Measurements from ENCODE around the gene PFDN2. TPM values are rescaled to one million over a fixed set of nuclear protein-coding genes. Genes with fewer than 3 reads are reported as not detected.

The PFDN2 gene
- total and polyA plus RNA-seq, 2 of the 8 experiments (the other 6 are each of a cell fraction or from before 2014, with no cell fraction given), result 66.2 to 71.2 TPM

GRCh38 chr1:161111117-161111516 is 6.7 kb downstream of the PFDN2 start:
- no peaks in the 10 kb centered on the region for H3K9me3 ChIP-seq (ENCODE audit: insufficient read depth in 2 of 2, low read depth in 1 of 2, low read length in 1 of 2)
- H4K8ac ChIP-seq (ENCODE audit: extremely low read depth, insufficient read depth, low read length), result no peak overlapping the region
- H3K27me3 ChIP-seq (replicated peaks in 1 of 4; ENCODE audit: control insufficient read depth in 3 of 4, extremely low read depth in 1 of 4, insufficient read depth in 3 of 4, low read length in 3 of 4), result no peaks in the 10 kb centered on the region
- H3K36me3 ChIP-seq (ENCODE audit: control insufficient read depth in 2 of 4, insufficient read depth in 4 of 4, low read length in 3 of 4), result peaks cover 0 to 3% (median 0%) of the 10 kb centered on the region in 4 experiments; a peak in 1 of 8 replicates
- CTCF ChIA-PET (ENCODE audit: partially characterized antibody), result no interaction called here
- H3K4me1 ChIP-seq (replicated peaks in 1 of 4; ENCODE audit: control insufficient read depth in 3 of 4, insufficient read depth in 4 of 4, low read length in 3 of 4), result no peaks in the 10 kb centered on the region
- FAIRE-seq, result no peak
- H2AFZ ChIP-seq (ENCODE audit: low read length), result no peak overlapping the region
- no peak overlapping the region for H3K4ac ChIP-seq (replicated peaks; ENCODE audit: insufficient read length, low read depth, low read length)
- no peak overlapping the region for H2BK12ac ChIP-seq (ENCODE audit: low read depth, low read length)
- H2BK120ac ChIP-seq (replicated peaks; ENCODE audit: low read depth, low read length), result no peak overlapping the region
- H3K14ac ChIP-seq (ENCODE audit: insufficient read length), result no peak overlapping the region
- no peak overlapping the region for H2BK15ac ChIP-seq (ENCODE audit: low read length)
- WGBS, 2 experiments (ENCODE audit: extremely low coverage in 1 of 2, insufficient coverage in 1 of 2, insufficient read length in 1 of 2, insufficient replicate concordance in 2 of 2, low coverage in 1 of 2, low lambda C conversion rate in 2 of 2, missing lambda C conversion rate in 1 of 2), result 90% methylated on average over 3 of the region's 3 CpGs; no CpG with 5 or more reads in 1 of the 2 experiments
- no peak overlapping the region for H3K56ac ChIP-seq (replicated peaks; ENCODE audit: insufficient read length, low read depth, low read length)
- H3K79me1 ChIP-seq (ENCODE audit: low read depth, low read length), result peaks cover 6% of the 10 kb centered on the region
- H3K4me3 ChIP-seq (ENCODE audit: extremely low read depth in 1 of 4, insufficient read depth in 2 of 4, low read depth in 3 of 4, low read length in 4 of 4), result no peak overlapping the region
- H2BK5ac ChIP-seq (ENCODE audit: low read depth, low read length), result no peak overlapping the region
- H2AK5ac ChIP-seq (ENCODE audit: low read depth, low read length), result no peak overlapping the region
- no peak overlapping the region for H3K27ac ChIP-seq (ENCODE audit: low read depth, low read length)
- no peak for DNase-seq (ENCODE audit: low read depth in 1 of 2, low spot score in 2 of 2)
- H3K79me2 ChIP-seq (ENCODE audit: control insufficient read depth in 1 of 2, insufficient read depth in 2 of 2, low read length in 2 of 2), result peaks cover 4 to 57% of the 10 kb centered on the region in 2 experiments; a peak in 3 of 4 replicates
- POLR2A ChIA-PET (ENCODE audit: partially characterized antibody), result no interaction called here
- peaks cover 0 to 1% of the 10 kb centered on the region in 2 experiments for H4K20me1 ChIP-seq (replicated peaks in 1 of 2; ENCODE audit: control insufficient read depth in 1 of 2, insufficient read depth in 2 of 2, low read length in 2 of 2)
- H4K91ac ChIP-seq (replicated peaks; ENCODE audit: insufficient read length, low read length), result no peak overlapping the region
- H3K4me2 ChIP-seq (ENCODE audit: insufficient read depth in 1 of 2, low read depth in 2 of 2, low read length in 2 of 2), result no peak overlapping the region
- H2BK20ac ChIP-seq (ENCODE audit: low read length), result no peak overlapping the region
- H4K5ac ChIP-seq (ENCODE audit: insufficient read length, low read depth, low read length), result no peak overlapping the region
- H3K23ac ChIP-seq (ENCODE audit: insufficient read length), result no peak overlapping the region
- H3K9ac ChIP-seq (replicated peaks in 1 of 4; ENCODE audit: extremely low read depth in 1 of 4, low read depth in 3 of 4, low read length in 3 of 4), result no peak overlapping the region
- no peak overlapping the region for H3K18ac ChIP-seq (ENCODE audit: extremely low read depth, low read length)
- no peaks in the 10 kb centered on the region for H3K23me2 ChIP-seq (ENCODE audit: low read depth, low read length)
- TF ChIP-seq SUZ12 (IDR thresholded peaks at IDR 0.05; ENCODE audit: low read length), result no peak
- no peak for TF ChIP-seq SP2 (IDR thresholded peaks at IDR 0.05; ENCODE audit: low read length)
- TF ChIP-seq CTBP2 (IDR thresholded peaks at IDR 0.05; ENCODE audit: borderline replicate concordance, insufficient read depth, insufficient read length, low read length), result no peak
- TF ChIP-seq TBP (IDR thresholded peaks at IDR 0.05; ENCODE audit: low read depth, low read length), result no peak
- TF ChIP-seq MAFK (IDR thresholded peaks at IDR 0.05; ENCODE audit: low read depth, low read length), result no peak
- TF ChIP-seq, protein P1, sequence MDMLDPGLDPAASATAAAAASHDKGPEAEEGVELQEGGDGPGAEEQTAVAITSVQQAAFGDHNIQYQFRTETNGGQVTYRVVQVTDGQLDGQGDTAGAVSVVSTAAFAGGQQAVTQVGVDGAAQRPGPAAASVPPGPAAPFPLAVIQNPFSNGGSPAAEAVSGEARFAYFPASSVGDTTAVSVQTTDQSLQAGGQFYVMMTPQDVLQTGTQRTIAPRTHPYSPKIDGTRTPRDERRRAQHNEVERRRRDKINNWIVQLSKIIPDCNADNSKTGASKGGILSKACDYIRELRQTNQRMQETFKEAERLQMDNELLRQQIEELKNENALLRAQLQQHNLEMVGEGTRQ (IDR thresholded peaks at IDR 0.05; ENCODE audit: low read length), result no peak
- TF ChIP-seq RXRA (IDR thresholded peaks at IDR 0.05; ENCODE audit: insufficient read depth, low read depth, low read length), result no peak
- no peak for TF ChIP-seq YY1 (IDR thresholded peaks at IDR 0.05; ENCODE audit: low read depth, low read length)
- TF ChIP-seq SIX5 (IDR thresholded peaks at IDR 0.05; ENCODE audit: low read depth, low read length), result no peak

Measured in H1 (cell line).